ENCODE data around the gene KAZN. TPM values are rescaled to one million over a fixed set of nuclear protein-coding genes. Genes with fewer than 3 reads are reported as not detected.
A peak's percentile ranks its signal among the peaks of the same experiment; 100 is the strongest.

The KAZN gene
- polyA plus RNA-seq, 1 donor (not counting 4 experiments of a cell fraction or from before 2014, with no cell fraction given), result 5.9 TPM

DNA sequence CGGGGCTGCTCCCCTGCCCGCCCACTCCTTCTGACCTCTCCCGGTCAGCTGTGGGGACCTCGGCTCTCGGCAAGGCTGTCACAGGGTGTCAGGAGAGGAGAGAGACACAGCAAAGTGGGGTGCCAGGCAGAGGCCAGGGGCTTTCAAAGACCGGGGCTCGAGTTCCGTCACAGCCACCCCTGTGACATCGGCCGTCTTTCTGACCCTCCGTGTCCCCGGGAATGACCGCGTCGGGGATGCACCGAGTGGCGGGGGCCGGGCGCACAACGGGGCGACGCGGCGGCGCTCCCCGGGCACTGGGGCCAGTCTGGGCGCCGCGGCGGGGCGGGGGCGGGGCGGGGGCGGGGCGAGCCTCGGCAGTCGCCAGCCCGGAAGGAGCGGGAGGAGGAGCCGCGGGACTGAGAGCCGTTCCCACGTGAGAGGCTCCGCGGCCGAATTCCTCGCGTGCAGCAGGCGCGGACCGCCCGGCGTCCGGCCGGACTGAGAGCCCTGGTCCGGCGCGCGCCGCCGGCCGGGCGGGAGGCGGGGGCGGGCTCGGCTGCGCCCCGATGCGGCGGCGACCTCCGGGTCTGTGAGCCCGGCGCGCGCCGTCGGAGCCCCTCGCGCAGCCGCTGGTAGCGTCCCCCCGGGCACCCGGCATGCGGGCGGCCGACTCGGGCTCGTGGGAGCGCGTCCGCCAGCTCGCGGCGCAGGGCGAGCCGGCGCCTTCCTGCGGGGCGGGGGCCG lies 325.4 kb downstream of the KAZN start:
- Histone ChIP-seq H3K9me3 (ENCODE audit: control insufficient read depth, low read depth, low read length) (no peaks in the 10 kb centered on the region), H3K9me1 (ENCODE audit: control insufficient read depth, extremely low read depth, insufficient read depth, low read length) (peaks cover 3% of the 10 kb centered on the region), H2AFZ (ENCODE audit: control insufficient read depth, low read length) (peak overlapping the region; percentile 70), H3K9ac (ENCODE audit: control insufficient read depth, extremely low read depth, insufficient read depth, low read length) (peak overlapping the region; percentile 64), H3K27ac (ENCODE audit: control insufficient read depth, insufficient read depth, low read length) (no peak overlapping the region), H3K4me1 (ENCODE audit: control insufficient read depth, extremely low read depth, insufficient read depth, low read length) (peaks cover 19% of the 10 kb centered on the region), H4K20me1 (ENCODE audit: control insufficient read depth, extremely low read depth, insufficient read depth, low read length) (peaks cover 9% of the 10 kb centered on the region), H3K4me2 (ENCODE audit: control insufficient read depth, extremely low read depth, insufficient read depth, low read depth, low read length) (peak overlapping the region; percentile 48), H3K27me3 (ENCODE audit: control insufficient read depth, extremely low read depth, insufficient read depth, low read length) (no peaks in the 10 kb centered on the region), H3K79me2 (ENCODE audit: control insufficient read depth, insufficient read depth, low read length) (peaks cover 37% of the 10 kb centered on the region), H3K36me3 (ENCODE audit: control insufficient read depth in 2 of 2, extremely low read depth in 1 of 2, insufficient read depth in 2 of 2, low read length in 2 of 2) (no peaks in the 10 kb centered on the region), H3K4me3 (ENCODE audit: control insufficient read depth in 2 of 3, extremely low read depth in 1 of 3, insufficient read depth in 2 of 3, low read depth in 1 of 3, low read length in 3 of 3) (peak overlapping the region in 2 of 3 experiments; percentile 43 to 68)
- dilution Hi-C loops (cut with MboI; ENCODE audit: extremely low pct_ligation_motif_present, low sequenced_read_pairs), result no loop called here
- no peak for TF ChIP-seq EZH2 (IDR thresholded peaks at IDR 0.05; ENCODE audit: low read length)
- TF ChIP-seq, protein P1, sequence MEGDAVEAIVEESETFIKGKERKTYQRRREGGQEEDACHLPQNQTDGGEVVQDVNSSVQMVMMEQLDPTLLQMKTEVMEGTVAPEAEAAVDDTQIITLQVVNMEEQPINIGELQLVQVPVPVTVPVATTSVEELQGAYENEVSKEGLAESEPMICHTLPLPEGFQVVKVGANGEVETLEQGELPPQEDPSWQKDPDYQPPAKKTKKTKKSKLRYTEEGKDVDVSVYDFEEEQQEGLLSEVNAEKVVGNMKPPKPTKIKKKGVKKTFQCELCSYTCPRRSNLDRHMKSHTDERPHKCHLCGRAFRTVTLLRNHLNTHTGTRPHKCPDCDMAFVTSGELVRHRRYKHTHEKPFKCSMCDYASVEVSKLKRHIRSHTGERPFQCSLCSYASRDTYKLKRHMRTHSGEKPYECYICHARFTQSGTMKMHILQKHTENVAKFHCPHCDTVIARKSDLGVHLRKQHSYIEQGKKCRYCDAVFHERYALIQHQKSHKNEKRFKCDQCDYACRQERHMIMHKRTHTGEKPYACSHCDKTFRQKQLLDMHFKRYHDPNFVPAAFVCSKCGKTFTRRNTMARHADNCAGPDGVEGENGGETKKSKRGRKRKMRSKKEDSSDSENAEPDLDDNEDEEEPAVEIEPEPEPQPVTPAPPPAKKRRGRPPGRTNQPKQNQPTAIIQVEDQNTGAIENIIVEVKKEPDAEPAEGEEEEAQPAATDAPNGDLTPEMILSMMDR (optimal IDR thresholded peaks at IDR 0.05 in 1 of 3, IDR thresholded peaks at IDR 0.05 in 1 of 3, conservative IDR thresholded peaks at IDR 0.05 in 1 of 3; ENCODE audit: extremely low read depth in 1 of 3, insufficient read depth in 2 of 3, low read length in 3 of 3), result no peak
- FAIRE-seq (no peak), DNase-seq (ENCODE audit: low read depth, low spot score) (no peak)

DNA sequence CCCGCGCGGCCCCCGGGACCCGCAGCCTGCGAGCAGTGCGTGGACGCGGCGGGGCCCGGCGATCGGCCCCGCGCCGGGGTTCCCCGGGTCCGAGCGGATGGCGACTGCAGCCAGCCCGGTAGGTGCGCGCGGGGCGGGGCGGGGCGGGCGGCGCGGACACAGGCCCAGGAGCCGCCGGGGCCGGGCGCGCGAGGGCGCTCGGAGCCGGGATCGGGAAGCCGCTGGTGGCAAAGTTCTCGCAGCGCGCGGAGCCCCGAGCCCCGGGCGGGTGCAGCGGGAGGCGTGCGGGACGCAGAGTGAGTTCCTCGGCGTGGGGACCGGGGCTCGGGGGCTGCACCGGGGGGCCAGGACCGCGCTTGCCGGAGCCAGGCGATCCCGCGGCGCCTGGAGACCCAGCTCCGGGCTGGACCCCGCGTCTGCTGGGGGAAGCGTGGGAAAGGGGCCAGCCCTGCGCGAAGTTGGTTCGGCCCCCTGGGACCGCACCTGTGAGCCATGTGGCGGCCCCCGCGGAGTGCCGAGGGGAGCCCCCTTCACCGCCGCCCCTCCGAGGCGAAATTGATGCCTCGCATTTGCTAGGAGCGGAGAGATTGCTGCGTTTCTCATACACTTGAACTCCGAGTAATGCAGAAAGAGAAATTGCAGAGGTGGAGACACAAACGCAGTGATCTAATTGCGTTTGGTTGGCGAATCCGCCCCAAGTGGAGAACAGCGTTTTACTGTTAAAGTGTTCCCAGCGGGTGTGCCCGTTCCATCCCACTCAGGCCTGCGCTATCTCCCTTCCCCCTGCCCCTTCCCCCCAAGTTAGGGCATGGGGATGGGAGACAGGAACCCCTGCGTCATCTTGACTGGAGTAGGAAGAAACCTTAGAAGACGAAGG lies 326.2 kb downstream of the KAZN start:
- H3K4me3 ChIP-seq (ENCODE audit: control insufficient read depth in 2 of 3, extremely low read depth in 1 of 3, insufficient read depth in 2 of 3, low read depth in 1 of 3, low read length in 3 of 3), result peak overlapping the region; percentile 67 to 78 (median 68)
- DNase-seq (ENCODE audit: low read depth, low spot score) (no peak), FAIRE-seq (peak; percentile 78)
- H3K79me2 ChIP-seq (ENCODE audit: control insufficient read depth, insufficient read depth, low read length), result peaks cover 43% of the 10 kb centered on the region
- H2AFZ ChIP-seq (ENCODE audit: control insufficient read depth, low read length), result peak overlapping the region; percentile 30
- H3K27ac ChIP-seq (ENCODE audit: control insufficient read depth, insufficient read depth, low read length), result peak overlapping the region; percentile 47
- no peaks in the 10 kb centered on the region for H3K36me3 ChIP-seq (ENCODE audit: control insufficient read depth in 2 of 2, extremely low read depth in 1 of 2, insufficient read depth in 2 of 2, low read length in 2 of 2)
- TF ChIP-seq, protein P1 (optimal IDR thresholded peaks at IDR 0.05 in 1 of 3, IDR thresholded peaks at IDR 0.05 in 1 of 3, conservative IDR thresholded peaks at IDR 0.05 in 1 of 3; ENCODE audit: extremely low read depth in 1 of 3, insufficient read depth in 2 of 3, low read length in 3 of 3), result peak in 2 of 3 experiments; percentile 8 to 38
- no peak for TF ChIP-seq EZH2 (IDR thresholded peaks at IDR 0.05; ENCODE audit: low read length)
- H3K9me1 ChIP-seq (ENCODE audit: control insufficient read depth, extremely low read depth, insufficient read depth, low read length), result peaks cover 3% of the 10 kb centered on the region
- dilution Hi-C loops (cut with MboI; ENCODE audit: extremely low pct_ligation_motif_present, low sequenced_read_pairs), result no loop called here
- no peaks in the 10 kb centered on the region for H3K9me3 ChIP-seq (ENCODE audit: control insufficient read depth, low read depth, low read length)
- no peaks in the 10 kb centered on the region for H3K27me3 ChIP-seq (ENCODE audit: control insufficient read depth, extremely low read depth, insufficient read depth, low read length)
- peaks cover 19% of the 10 kb centered on the region for H3K4me1 ChIP-seq (ENCODE audit: control insufficient read depth, extremely low read depth, insufficient read depth, low read length)
- H3K9ac ChIP-seq (ENCODE audit: control insufficient read depth, extremely low read depth, insufficient read depth, low read length), result peak overlapping the region; percentile 64
- peaks cover 9% of the 10 kb centered on the region for H4K20me1 ChIP-seq (ENCODE audit: control insufficient read depth, extremely low read depth, insufficient read depth, low read length)
- H3K4me2 ChIP-seq (ENCODE audit: control insufficient read depth, extremely low read depth, insufficient read depth, low read depth, low read length), result peak overlapping the region; percentile 76
